ENCODE results near the gene TUBA4B. TPM values are rescaled to one million over a fixed set of nuclear protein-coding genes. Genes with fewer than 3 reads are reported as not detected.

The TUBA4B gene
- total and polyA plus RNA-seq, 8 donors, result 0.50 to 6.0 (median 3.4) TPM; not detected in 1

- Histone ChIP-seq H3K36me3 (peaks cover 0 to 36% of the 10 kb centered on the region in 2 donors), H3K4me1 (peaks cover 36 to 84% of the 10 kb centered on the region in 2 donors), H3K4me3 (peak overlapping the region in 1 of 2 donors; percentile 36), H3K27ac (peak overlapping the region; percentile 92 to 97), H3K27me3 (no peaks in the 10 kb centered on the region), H3K9me3 (no peaks in the 10 kb centered on the region)
- no peak for ATAC-seq
- DNase-seq, result no peak
- intact Hi-C loops (cut with DNase I), result no loop called here
- TF ChIP-seq CTCF (IDR thresholded peaks at IDR 0.05), result no peak
Observed at GRCh38 chr2:219248845-219249202, 4.2 kb upstream of the TUBA4B start.

GRCh38 chr2:219249203-219249980 is 3.7 kb upstream of the TUBA4B start:
- intact Hi-C loops (cut with DNase I), result no loop called here
- peak overlapping the region; percentile 92 to 97 for H3K27ac ChIP-seq
- peak; percentile 62 for ATAC-seq

GRCh38 chr2:219250049-219250781 is 2.8 kb upstream of the TUBA4B start:
- intact Hi-C loops (cut with DNase I), result no loop called here
- ATAC-seq (no peak), DNase-seq (no peak)
- TF ChIP-seq CTCF (IDR thresholded peaks at IDR 0.05), result no peak
- H3K27ac ChIP-seq, result peak overlapping the region; percentile 92 to 97
- H3K4me1 ChIP-seq, result peaks cover 29 to 83% of the 10 kb centered on the region in 2 donors
- peaks cover 0 to 7% of the 10 kb centered on the region in 2 donors for H3K27me3 ChIP-seq
- H3K36me3 ChIP-seq, result peaks cover 0 to 36% of the 10 kb centered on the region in 2 donors
- peak overlapping the region in 1 of 2 donors; percentile 36 for H3K4me3 ChIP-seq
- no peaks in the 10 kb centered on the region for H3K9me3 ChIP-seq

More at GRCh38 chr2:219249203-219249980, 3.7 kb upstream of the TUBA4B start:
- Histone ChIP-seq H3K27me3 (peaks cover 0 to 4% of the 10 kb centered on the region in 2 donors), H3K4me1 (peaks cover 35 to 82% of the 10 kb centered on the region in 2 donors), H3K9me3 (no peaks in the 10 kb centered on the region), H3K4me3 (peak overlapping the region in 1 of 2 donors; percentile 36), H3K36me3 (peaks cover 0 to 36% of the 10 kb centered on the region in 2 donors)
- peak; percentile 80 to 93 (median 86) for DNase-seq
- TF ChIP-seq CTCF (IDR thresholded peaks at IDR 0.05), result no peak

GRCh38 chr2:219251656-219252055 is 1.4 kb upstream of the TUBA4B start:
- Histone ChIP-seq H3K9me3 (no peaks in the 10 kb centered on the region), H3K27ac (peak overlapping the region in 1 of 2 donors; percentile 97), H3K36me3 (peaks cover 0 to 36% of the 10 kb centered on the region in 2 donors), H3K27me3 (peaks cover 0 to 7% of the 10 kb centered on the region in 2 donors), H3K4me3 (peak overlapping the region in 1 of 2 donors; percentile 69), H3K4me1 (peaks cover 23 to 77% of the 10 kb centered on the region in 2 donors)
- intact Hi-C loops (cut with DNase I), result no loop called here
- ATAC-seq (no peak), DNase-seq (no peak)
- TF ChIP-seq CTCF (IDR thresholded peaks at IDR 0.05), result no peak

- DNase-seq (peak in 1 of 4 donors; percentile 36), ATAC-seq (no peak)
- Histone ChIP-seq H3K36me3 (peaks cover 0 to 32% of the 10 kb centered on the region in 2 donors), H3K9me3 (no peaks in the 10 kb centered on the region), H3K4me1 (peaks cover 23 to 73% of the 10 kb centered on the region in 2 donors), H3K4me3 (peak overlapping the region in 1 of 2 donors; percentile 69), H3K27me3 (peaks cover 0 to 9% of the 10 kb centered on the region in 2 donors), H3K27ac (peak overlapping the region in 1 of 2 donors; percentile 97)
- intact Hi-C loops (cut with DNase I), result no loop called here
- TF ChIP-seq CTCF (IDR thresholded peaks at IDR 0.05), result no peak
Observed at GRCh38 chr2:219252084-219252483, 959 bp upstream of the TUBA4B start.
